Karpas-422 (cell line): ENCODE measurements around the gene IRX2. TPM values are rescaled to one million over a fixed set of nuclear protein-coding genes. Genes with fewer than 3 reads are reported as not detected.

Source experiments
- DNase-seq: peaks from one replicate; pipeline ENCODE4 v3.0.0-alpha.2; 2015
- H2AFZ ChIP-seq: fragments of 200-600 bp; sonication (generic); 2 replicates; pipeline ENCODE4 v1.6.1; 2014; ENCODE audit warnings: antibody characterized with exemption, low read length, mixed read lengths
- H3K27ac ChIP-seq: fragments of 200-600 bp; sonication (generic); 2 replicates; pipeline ENCODE4 v1.5.1; 2014; ENCODE audit warnings: mild to moderate bottlenecking, low read length, moderate library complexity
- H3K27me3 ChIP-seq: fragments of 200-600 bp; sonication (generic); 2 replicates; pipeline ENCODE4 v1.6.1; 2014; ENCODE audit warnings: low read length, mixed read lengths
- H3K36me3 ChIP-seq: fragments of 200-600 bp; sonication (generic); 2 replicates; pipeline ENCODE4 v1.6.1; 2014; ENCODE audit warnings: low read length, mixed read lengths; ENCODE audit not compliant: insufficient read depth
- H3K4me1 ChIP-seq: fragments of 200-600 bp; sonication (generic); 2 replicates; pipeline ENCODE4 v1.6.1; 2014; ENCODE audit warnings: mild to moderate bottlenecking, low read length, mixed read lengths
- H3K4me2 ChIP-seq: fragments of 200-600 bp; sonication (generic); 2 replicates; pipeline ENCODE4 v1.6.1; 2014; ENCODE audit warnings: low read length, low read depth, mild to moderate bottlenecking; ENCODE audit not compliant: poor library complexity, severe bottlenecking
- H3K4me3 ChIP-seq: fragments of 200-600 bp; sonication (generic); 2 replicates; pipeline ENCODE4 v1.5.1; 2014; ENCODE audit warnings: mild to moderate bottlenecking, antibody characterized with exemption, low read length, mixed read lengths
- H3K79me2 ChIP-seq: fragments of 200-600 bp; sonication (generic); 2 replicates; pipeline ENCODE4 v1.6.1; 2014; ENCODE audit warnings: mild to moderate bottlenecking, low read length, mixed read lengths
- H3K9ac ChIP-seq: fragments of 200-600 bp; sonication (generic); 2 replicates; pipeline ENCODE4 v1.6.0; 2014; ENCODE audit warnings: low read length
- H3K9me2 ChIP-seq: fragments of 200-600 bp; sonication (generic), shearing (Covaris generic); replicated peaks from 2 replicates; pipeline ENCODE4 v1.6.0; 2014; ENCODE audit warnings: mild to moderate bottlenecking, low read length, moderate library complexity; ENCODE audit not compliant: insufficient read depth
- H3K9me3 ChIP-seq: fragments of 300-700, 200-600 bp; sonication (generic); 2 replicates; pipeline ENCODE4 v1.6.1; 2014; ENCODE audit warnings: low read length, mixed read lengths
- H4K20me1 ChIP-seq: fragments of 200-600 bp; sonication (generic); 2 replicates; pipeline ENCODE4 v1.6.1; 2014; ENCODE audit warnings: mild to moderate bottlenecking, antibody characterized with exemption, low read length, low read depth; ENCODE audit not compliant: insufficient read depth
- total RNA-seq: library from RNA; depleted of rRNA; stranded (reverse); fragments of >200 nt; shearing (Covaris generic); gene quantifications from 2 replicates; pipeline ENCODE4 v1.2.3, GENCODE V29; 2014; ENCODE audit warnings: low replicate concordance

The IRX2 gene
- total RNA-seq, 1 experiment from 2014 or later: not detected

GRCh38 chr5:2754581-2755075 is 3.2 kb upstream of the IRX2 start:
- Histone ChIP-seq H4K20me1 (no peaks in the 10 kb centered on the region), H3K9me2 (no peaks in the 10 kb centered on the region), H3K9ac (no peak overlapping the region), H3K9me3 (peaks cover 7% of the 10 kb centered on the region; the same call in 1 of the 2 replicates), H2AFZ (no peak overlapping the region), H3K4me1 (no peaks in the 10 kb centered on the region), H3K27ac (no peak overlapping the region), H3K36me3 (no peaks in the 10 kb centered on the region), H3K79me2 (no peaks in the 10 kb centered on the region), H3K4me3 (no peak overlapping the region), H3K27me3 (no peaks in the 10 kb centered on the region), H3K4me2 (no peak overlapping the region)
- no peak for DNase-seq

GRCh38 chr5:2753452-2754420 is 2.3 kb upstream of the IRX2 start:
- no peaks in the 10 kb centered on the region for H3K36me3 ChIP-seq
- H3K79me2 ChIP-seq: no peaks in the 10 kb centered on the region
- H2AFZ ChIP-seq: no peak overlapping the region
- no peak for DNase-seq
- no peaks in the 10 kb centered on the region for H3K4me1 ChIP-seq
- H3K9ac ChIP-seq: no peak overlapping the region
- no peaks in the 10 kb centered on the region for H3K9me2 ChIP-seq
- peaks cover 7% of the 10 kb centered on the region; the same call in 1 of the 2 replicates for H3K9me3 ChIP-seq
- H3K27ac ChIP-seq: no peak overlapping the region
- no peaks in the 10 kb centered on the region for H3K27me3 ChIP-seq
- H3K4me3 ChIP-seq: no peak overlapping the region
- no peak overlapping the region for H3K4me2 ChIP-seq
- no peaks in the 10 kb centered on the region for H4K20me1 ChIP-seq

DNA sequence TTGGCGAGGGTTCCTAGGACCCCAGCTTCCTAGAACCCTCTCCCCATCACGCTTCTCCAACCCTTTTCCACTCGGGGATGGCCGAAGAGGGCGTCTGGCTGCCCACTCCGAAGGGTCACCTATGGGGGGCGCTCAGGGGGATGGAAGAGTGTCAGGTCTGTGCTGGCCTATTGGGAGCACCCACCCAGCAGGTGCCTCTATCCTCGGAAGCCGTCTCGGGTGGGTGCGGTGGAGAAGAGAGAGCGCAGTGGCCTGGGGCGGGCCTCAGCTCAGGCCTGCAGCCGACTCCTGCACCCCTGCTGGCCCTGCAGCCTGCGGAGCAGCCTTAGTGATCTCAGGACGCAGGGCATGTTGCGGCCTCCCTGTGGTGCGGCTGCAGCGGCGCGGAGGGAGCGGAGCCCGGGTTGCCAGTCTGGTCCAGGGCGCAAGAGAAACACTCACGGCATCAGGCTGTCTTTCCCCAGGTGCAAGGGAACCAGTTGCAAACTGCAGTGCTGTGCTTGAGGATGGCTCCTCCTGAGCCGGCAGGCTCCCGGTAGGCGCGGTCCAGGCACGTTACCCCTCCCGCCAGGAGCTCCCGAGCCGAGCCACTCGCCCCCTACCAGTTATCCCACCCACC is 1.5 kb upstream of the IRX2 start:
- no peak overlapping the region for H3K27ac ChIP-seq
- H3K27me3 ChIP-seq: no peaks in the 10 kb centered on the region
- H2AFZ ChIP-seq: no peak overlapping the region
- H3K9me3 ChIP-seq: peaks cover 7% of the 10 kb centered on the region; the same call in 1 of the 2 replicates
- no peak overlapping the region for H3K9ac ChIP-seq
- H4K20me1 ChIP-seq: no peaks in the 10 kb centered on the region
- H3K79me2 ChIP-seq: no peaks in the 10 kb centered on the region
- H3K4me2 ChIP-seq: no peak overlapping the region
- DNase-seq: no peak
- no peaks in the 10 kb centered on the region for H3K4me1 ChIP-seq
- H3K4me3 ChIP-seq: no peak overlapping the region
- no peaks in the 10 kb centered on the region for H3K9me2 ChIP-seq
- no peaks in the 10 kb centered on the region for H3K36me3 ChIP-seq

GRCh38 chr5:2752059-2752820 is 763 bp upstream of the IRX2 start:
- Histone ChIP-seq H3K4me3 (no peak overlapping the region), H3K27ac (no peak overlapping the region), H2AFZ (no peak overlapping the region), H3K9me2 (no peaks in the 10 kb centered on the region), H3K36me3 (no peaks in the 10 kb centered on the region), H3K4me1 (no peaks in the 10 kb centered on the region), H3K4me2 (no peak overlapping the region), H3K79me2 (no peaks in the 10 kb centered on the region), H4K20me1 (no peaks in the 10 kb centered on the region), H3K9me3 (peaks cover 7% of the 10 kb centered on the region; the same call in 1 of the 2 replicates), H3K9ac (no peak overlapping the region), H3K27me3 (no peaks in the 10 kb centered on the region)
- DNase-seq: no peak

DNA sequence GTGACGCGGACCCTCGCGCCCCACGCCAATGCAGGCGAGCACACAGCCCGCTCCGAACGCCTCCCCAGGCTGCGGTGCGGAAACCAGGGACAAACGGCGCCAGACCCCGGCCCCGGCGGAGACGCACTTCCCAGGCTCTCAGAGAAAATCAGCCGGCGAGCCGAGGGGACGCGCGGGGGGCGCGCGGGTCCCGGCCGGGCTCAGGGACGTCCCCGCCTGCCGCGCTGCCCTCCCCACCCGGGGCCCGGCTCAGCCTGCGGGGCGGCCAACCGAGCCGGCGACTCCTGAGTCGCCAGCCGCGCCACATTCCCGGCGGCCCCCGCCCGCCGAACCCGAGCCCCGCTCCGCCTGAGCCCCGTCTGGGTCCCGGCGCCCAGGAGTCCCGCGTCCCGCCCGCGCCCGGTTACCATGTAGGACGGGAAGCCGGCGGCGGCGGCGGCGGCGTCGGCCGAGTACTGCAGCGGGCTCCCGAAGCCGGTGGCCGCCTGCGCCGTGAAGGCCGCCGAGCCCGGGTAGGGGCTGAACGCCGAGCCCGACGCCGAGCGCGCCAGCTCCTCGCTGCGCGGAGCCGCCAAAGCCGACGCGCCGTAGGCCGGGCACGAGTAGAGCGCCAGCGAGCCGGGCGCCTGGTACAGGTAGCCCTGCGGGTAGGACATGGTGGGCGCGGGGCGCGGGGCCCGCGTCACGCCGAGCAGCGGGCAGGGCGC is 566 bp downstream of the IRX2 start:
- no peak overlapping the region for H3K27ac ChIP-seq
- H3K79me2 ChIP-seq: no peaks in the 10 kb centered on the region
- H3K4me1 ChIP-seq: no peaks in the 10 kb centered on the region
- H3K27me3 ChIP-seq: no peaks in the 10 kb centered on the region
- H2AFZ ChIP-seq: no peak overlapping the region
- no peak overlapping the region for H3K4me3 ChIP-seq
- H3K36me3 ChIP-seq: no peaks in the 10 kb centered on the region
- H3K9ac ChIP-seq: no peak overlapping the region
- H3K9me2 ChIP-seq: no peaks in the 10 kb centered on the region
- H3K9me3 ChIP-seq: peaks cover 5% of the 10 kb centered on the region; the same call in 1 of the 2 replicates
- no peak overlapping the region for H3K4me2 ChIP-seq
- no peaks in the 10 kb centered on the region for H4K20me1 ChIP-seq
- DNase-seq: no peak

- H3K79me2 ChIP-seq: no peaks in the 10 kb centered on the region
- H3K4me3 ChIP-seq: no peak overlapping the region
- no peaks in the 10 kb centered on the region for H3K27me3 ChIP-seq
- H3K9me2 ChIP-seq: no peaks in the 10 kb centered on the region
- H2AFZ ChIP-seq: no peak overlapping the region
- no peaks in the 10 kb centered on the region for H3K36me3 ChIP-seq
- no peaks in the 10 kb centered on the region for H3K4me1 ChIP-seq
- H3K27ac ChIP-seq: no peak overlapping the region
- H3K4me2 ChIP-seq: no peak overlapping the region
- H3K9me3 ChIP-seq: peaks cover 5% of the 10 kb centered on the region; the same call in 1 of the 2 replicates
- H3K9ac ChIP-seq: no peak overlapping the region
- no peaks in the 10 kb centered on the region for H4K20me1 ChIP-seq
- no peak for DNase-seq
These were observed 1.3 kb downstream of the IRX2 start for GRCh38 chr5:2750026-2750757.

DNA sequence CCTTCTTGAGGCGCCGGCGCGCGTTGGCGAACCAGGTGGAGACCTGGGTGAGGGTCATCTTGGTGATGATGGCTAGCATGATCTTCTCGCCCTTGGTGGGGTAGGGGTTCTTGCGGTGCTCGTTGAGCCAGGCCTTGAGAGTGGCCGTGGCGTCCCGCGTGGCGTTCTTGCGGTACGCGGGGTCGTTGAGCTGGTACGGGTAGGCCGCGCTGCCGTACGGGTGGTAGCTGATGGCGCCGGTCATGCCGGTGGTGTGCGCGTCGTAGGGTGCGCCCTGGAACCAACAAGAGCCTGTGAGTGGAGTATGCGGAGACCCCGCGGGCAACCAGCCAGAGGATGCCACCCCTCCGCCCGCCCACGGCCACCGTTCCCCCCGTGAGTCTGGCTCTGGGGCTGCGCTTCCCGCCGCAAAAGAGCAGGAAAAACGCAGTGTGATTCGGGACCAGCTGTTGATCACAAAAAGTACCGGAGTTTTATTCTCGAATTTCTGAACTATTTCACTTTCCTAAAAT is 1.9 kb downstream of the IRX2 start:
- H3K9ac ChIP-seq: no peak overlapping the region
- no peak overlapping the region for H3K27ac ChIP-seq
- no peaks in the 10 kb centered on the region for H3K79me2 ChIP-seq
- H3K36me3 ChIP-seq: no peaks in the 10 kb centered on the region
- no peak overlapping the region for H3K4me2 ChIP-seq
- H3K4me3 ChIP-seq: no peak overlapping the region
- no peaks in the 10 kb centered on the region for H3K27me3 ChIP-seq
- peaks cover 5% of the 10 kb centered on the region; the same call in 1 of the 2 replicates for H3K9me3 ChIP-seq
- no peak for DNase-seq
- no peak overlapping the region for H2AFZ ChIP-seq
- H3K9me2 ChIP-seq: no peaks in the 10 kb centered on the region
- no peaks in the 10 kb centered on the region for H3K4me1 ChIP-seq
- no peaks in the 10 kb centered on the region for H4K20me1 ChIP-seq
